GM19193 (cell line): Measurements from ENCODE around the gene PSTPIP2.

ENCODE experiments used
- POLR2A ChIP-seq: IDR thresholded peaks from 4 replicates; pipeline ENCODE4 v1.6.1; 2011; ENCODE audit not compliant: insufficient read depth, insufficient read length; ENCODE audit errors: extremely low read depth

PSTPIP2 gene

GRCh38 chr18:46053368-46054095 lies 18.5 kb downstream of the PSTPIP2 start:
- TF ChIP-seq POLR2A, result no peak

GRCh38 chr18:46051731-46052461 lies 20.2 kb downstream of the PSTPIP2 start:
- TF ChIP-seq POLR2A, result no peak

GRCh38 chr18:46050268-46050667 lies 21.8 kb downstream of the PSTPIP2 start:
- no peak for TF ChIP-seq POLR2A

GRCh38 chr18:46048641-46049040 lies 23.4 kb downstream of the PSTPIP2 start:
- TF ChIP-seq POLR2A, result no peak

- no peak for TF ChIP-seq POLR2A
Observed at GRCh38 chr18:46046688-46047087, 25.4 kb downstream of the PSTPIP2 start.

- no peak for TF ChIP-seq POLR2A
Observed at GRCh38 chr18:46046126-46046525, 25.9 kb downstream of the PSTPIP2 start.

- TF ChIP-seq POLR2A, result no peak
Observed at GRCh38 chr18:46042571-46043123, 29.4 kb downstream of the PSTPIP2 start.

- TF ChIP-seq POLR2A, result no peak
Observed at GRCh38 chr18:46040747-46041104, 31.3 kb downstream of the PSTPIP2 start.

GRCh38 chr18:46040033-46040746 lies 31.9 kb downstream of the PSTPIP2 start:
- no peak for TF ChIP-seq POLR2A

GRCh38 chr18:46037512-46038305 lies 34.4 kb downstream of the PSTPIP2 start:
- TF ChIP-seq POLR2A, result no peak

- TF ChIP-seq POLR2A, result no peak
Observed at GRCh38 chr18:46035696-46036680, 36.1 kb downstream of the PSTPIP2 start.

- no peak for TF ChIP-seq POLR2A
Observed at GRCh38 chr18:46034230-46034629, 37.8 kb downstream of the PSTPIP2 start.

- no peak for TF ChIP-seq POLR2A
Observed at GRCh38 chr18:46031741-46032140, 40.3 kb downstream of the PSTPIP2 start.
